ENCODE data around the gene MAPKAP1. TPM values are rescaled to one million over a fixed set of nuclear protein-coding genes. Genes with fewer than 3 reads are reported as not detected.

Gene MAPKAP1
- total RNA-seq, 1 donor from 2014 or later: 70.7 TPM

GRCh38 chr9:125672876-125673275 lies 34.1 kb downstream of the MAPKAP1 start:
- no peak overlapping the region for H3K4me3 ChIP-seq
- intact Hi-C loops (cut with DNase I): no loop called here
- no peak for DNase-seq (ENCODE audit: extremely low spot score in 2 of 2)
- H3K27me3 ChIP-seq: no peaks in the 10 kb centered on the region
- no peaks in the 10 kb centered on the region for H3K9me3 ChIP-seq
- H3K27ac ChIP-seq: no peak overlapping the region
- no peak for TF ChIP-seq CTCF (IDR thresholded peaks at IDR 0.05)
- TF ChIP-seq POLR2A (IDR thresholded peaks at IDR 0.05): no peak
- no peak for TF ChIP-seq POLR2AphosphoS5 (IDR thresholded peaks at IDR 0.05; ENCODE audit: insufficient read depth in 1 of 2, low read depth in 1 of 2)
- H3K36me3 ChIP-seq: no peaks in the 10 kb centered on the region
- H3K4me1 ChIP-seq: peaks cover 8% of the 10 kb centered on the region

GRCh38 chr9:125663127-125663526 lies 43.9 kb downstream of the MAPKAP1 start:
- intact Hi-C loops (cut with DNase I): no loop called here
- TF ChIP-seq POLR2A (IDR thresholded peaks at IDR 0.05) (no peak), CTCF (IDR thresholded peaks at IDR 0.05) (no peak), POLR2AphosphoS5 (IDR thresholded peaks at IDR 0.05; ENCODE audit: insufficient read depth in 1 of 2, low read depth in 1 of 2) (no peak)
- no peak overlapping the region for H3K27ac ChIP-seq
- no peak for DNase-seq (ENCODE audit: extremely low spot score in 2 of 2)
- H3K9me3 ChIP-seq: no peaks in the 10 kb centered on the region
- H3K27me3 ChIP-seq: no peaks in the 10 kb centered on the region
- no peak overlapping the region for H3K4me3 ChIP-seq
- H3K4me1 ChIP-seq: no peaks in the 10 kb centered on the region
- no peaks in the 10 kb centered on the region for H3K36me3 ChIP-seq

- intact Hi-C loops (cut with DNase I): no loop called here
- no peak overlapping the region for H3K4me3 ChIP-seq
- H3K4me1 ChIP-seq: peaks cover 11% of the 10 kb centered on the region
- TF ChIP-seq POLR2A (IDR thresholded peaks at IDR 0.05): no peak
- no peak for TF ChIP-seq POLR2AphosphoS5 (IDR thresholded peaks at IDR 0.05; ENCODE audit: insufficient read depth in 1 of 2, low read depth in 1 of 2)
- TF ChIP-seq CTCF (IDR thresholded peaks at IDR 0.05): no peak
- no peaks in the 10 kb centered on the region for H3K27me3 ChIP-seq
- no peak overlapping the region for H3K27ac ChIP-seq
- no peaks in the 10 kb centered on the region for H3K36me3 ChIP-seq
- DNase-seq (ENCODE audit: extremely low spot score in 2 of 2): no peak
- no peaks in the 10 kb centered on the region for H3K9me3 ChIP-seq
These were observed 46.5 kb downstream of the MAPKAP1 start for GRCh38 chr9:125660557-125660956.

DNA sequence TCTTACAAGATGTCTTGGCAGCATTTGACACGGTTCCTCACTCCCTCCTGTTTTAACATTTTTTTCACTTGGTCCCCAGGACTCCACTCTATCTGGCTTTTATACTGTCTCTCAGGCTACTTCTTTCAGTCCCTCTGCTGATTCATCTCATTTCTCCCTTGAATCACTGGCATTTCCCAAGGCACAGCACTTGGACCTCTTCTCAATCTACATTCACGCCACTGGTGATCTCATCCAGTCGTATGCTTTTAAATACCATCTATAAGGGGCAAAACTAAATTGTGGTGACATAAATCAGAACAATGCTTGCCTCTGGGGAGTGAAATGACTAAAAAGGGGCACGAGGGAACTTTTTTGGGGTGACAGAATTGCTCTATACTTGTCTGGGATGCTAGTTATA lies 47.1 kb downstream of the MAPKAP1 start:
- no peak for DNase-seq (ENCODE audit: extremely low spot score in 2 of 2)
- intact Hi-C loops (cut with DNase I): no loop called here
- Histone ChIP-seq H3K9me3 (no peaks in the 10 kb centered on the region), H3K4me3 (no peak overlapping the region), H3K4me1 (peaks cover 11% of the 10 kb centered on the region), H3K27me3 (no peaks in the 10 kb centered on the region), H3K27ac (no peak overlapping the region), H3K36me3 (no peaks in the 10 kb centered on the region)
- TF ChIP-seq CTCF (IDR thresholded peaks at IDR 0.05) (no peak), POLR2A (IDR thresholded peaks at IDR 0.05) (no peak), POLR2AphosphoS5 (IDR thresholded peaks at IDR 0.05; ENCODE audit: insufficient read depth in 1 of 2, low read depth in 1 of 2) (no peak)

- no peak for DNase-seq (ENCODE audit: extremely low spot score in 2 of 2)
- no peaks in the 10 kb centered on the region for H3K9me3 ChIP-seq
- no peaks in the 10 kb centered on the region for H3K36me3 ChIP-seq
- H3K4me1 ChIP-seq: peaks cover 11% of the 10 kb centered on the region
- no peak overlapping the region for H3K4me3 ChIP-seq
- no peaks in the 10 kb centered on the region for H3K27me3 ChIP-seq
- no peak overlapping the region for H3K27ac ChIP-seq
- no peak for TF ChIP-seq CTCF (IDR thresholded peaks at IDR 0.05)
- no peak for TF ChIP-seq POLR2AphosphoS5 (IDR thresholded peaks at IDR 0.05; ENCODE audit: insufficient read depth in 1 of 2, low read depth in 1 of 2)
- TF ChIP-seq POLR2A (IDR thresholded peaks at IDR 0.05): no peak
- intact Hi-C loops (cut with DNase I): no loop called here
These were observed 47.7 kb downstream of the MAPKAP1 start for GRCh38 chr9:125659201-125659840.

All from vagina (tissue), 2 donors.